Esophagus (tissue), 2 donors: ENCODE results near the gene STUB1. TPM values are rescaled to one million over a fixed set of nuclear protein-coding genes. Genes with fewer than 3 reads are reported as not detected.

Source experiments
- H3K27ac ChIP-seq, 2 donors: one replicate each; pipeline ENCODE4 v1.5.1; 2013; ENCODE audit warnings: low read depth in 2 of 2, mild to moderate bottlenecking in 2 of 2, inconsistent platforms in 1 of 2, low read length in 1 of 2, moderate library complexity in 1 of 2
- H3K27me3 ChIP-seq, 2 donors: one replicate each; pipeline ENCODE4 v1.6.1; 2013; ENCODE audit warnings: low read length in 2 of 2, control low read depth in 1 of 2, mild to moderate bottlenecking in 1 of 2; ENCODE audit not compliant: insufficient read depth in 2 of 2, control insufficient read depth in 1 of 2
- H3K36me3 ChIP-seq, 2 donors: one replicate each; pipeline ENCODE4 v1.6.1; 2013; ENCODE audit warnings: low read length in 1 of 2; ENCODE audit not compliant: control insufficient read depth in 2 of 2, insufficient read depth in 2 of 2
- H3K4me1 ChIP-seq, 2 donors: one replicate each; pipeline ENCODE4 v1.6.1; 2013; ENCODE audit warnings: low read length in 1 of 2; ENCODE audit not compliant: control insufficient read depth in 2 of 2, insufficient read depth in 2 of 2
- H3K4me3 ChIP-seq, 2 donors: one replicate each; pipeline ENCODE4 v1.5.1; 2013; ENCODE audit warnings: low read length in 2 of 2, mild to moderate bottlenecking in 2 of 2, low read depth in 1 of 2, moderate library complexity in 1 of 2
- H3K9me3 ChIP-seq, 2 donors: one replicate each; pipeline ENCODE4 v1.6.1; 2013; ENCODE audit warnings: mild to moderate bottlenecking in 2 of 2, low read depth in 1 of 2, low read length in 1 of 2, moderate library complexity in 1 of 2; ENCODE audit not compliant: control insufficient read depth in 2 of 2, insufficient read depth in 1 of 2
- WGBS, 2 donors: extraction: QIAGEN DNeasy Blood & Tissue Kit; methylation state at CpG; one replicate each; pipeline ENCODE4 v1.1.7; 2013; 5-methylcytosine and 5-hydroxymethylcytosine counted together
- polyA plus RNA-seq, 2 donors: library from polyadenylated mRNA; stranded (reverse); fragments of 200-250 nt; gene quantifications; one replicate each; pipeline ENCODE4 v1.2.3, GENCODE V29; 2013
- donor health status: healthy with polysubstance abuse.
- donor health status: Bipolar disorder and iron deficiency.

STUB1 gene
- polyA plus RNA-seq, 2 donors: 58.3 to 95.2 TPM

GRCh38 chr16:652454-653305 is 27.5 kb upstream of the STUB1 start:
- WGBS, 2 donors: 76 to 84% methylated on average over 19 to 28 of the region's 28 CpGs
- H3K9me3 ChIP-seq: no peaks in the 10 kb centered on the region
- no peak overlapping the region for H3K4me3 ChIP-seq
- no peaks in the 10 kb centered on the region for H3K27me3 ChIP-seq
- H3K36me3 ChIP-seq: peaks cover 0 to 15% of the 10 kb centered on the region in 2 donors
- H3K27ac ChIP-seq: no peak overlapping the region
- peaks cover 9 to 14% of the 10 kb centered on the region in 2 donors for H3K4me1 ChIP-seq

GRCh38 chr16:654034-654433 is 26.2 kb upstream of the STUB1 start:
- Histone ChIP-seq H3K4me3 (no peak overlapping the region), H3K27me3 (no peaks in the 10 kb centered on the region), H3K9me3 (no peaks in the 10 kb centered on the region), H3K27ac (no peak overlapping the region), H3K36me3 (peaks cover 0 to 23% of the 10 kb centered on the region in 2 donors), H3K4me1 (peaks cover 4 to 8% of the 10 kb centered on the region in 2 donors)
- 92 to 93% methylated on average over 12 of the region's 12 CpGs for WGBS, 2 donors

- H3K4me3 ChIP-seq: no peak overlapping the region
- 92 to 93% methylated on average over 22 of the region's 22 CpGs for WGBS, 2 donors
- no peaks in the 10 kb centered on the region for H3K27me3 ChIP-seq
- H3K4me1 ChIP-seq: peaks cover 0 to 3% of the 10 kb centered on the region in 2 donors
- H3K36me3 ChIP-seq: peaks cover 0 to 23% of the 10 kb centered on the region in 2 donors
- H3K9me3 ChIP-seq: no peaks in the 10 kb centered on the region
- H3K27ac ChIP-seq: no peak overlapping the region
Observed at GRCh38 chr16:657487-657886, 22.7 kb upstream of the STUB1 start.

DNA sequence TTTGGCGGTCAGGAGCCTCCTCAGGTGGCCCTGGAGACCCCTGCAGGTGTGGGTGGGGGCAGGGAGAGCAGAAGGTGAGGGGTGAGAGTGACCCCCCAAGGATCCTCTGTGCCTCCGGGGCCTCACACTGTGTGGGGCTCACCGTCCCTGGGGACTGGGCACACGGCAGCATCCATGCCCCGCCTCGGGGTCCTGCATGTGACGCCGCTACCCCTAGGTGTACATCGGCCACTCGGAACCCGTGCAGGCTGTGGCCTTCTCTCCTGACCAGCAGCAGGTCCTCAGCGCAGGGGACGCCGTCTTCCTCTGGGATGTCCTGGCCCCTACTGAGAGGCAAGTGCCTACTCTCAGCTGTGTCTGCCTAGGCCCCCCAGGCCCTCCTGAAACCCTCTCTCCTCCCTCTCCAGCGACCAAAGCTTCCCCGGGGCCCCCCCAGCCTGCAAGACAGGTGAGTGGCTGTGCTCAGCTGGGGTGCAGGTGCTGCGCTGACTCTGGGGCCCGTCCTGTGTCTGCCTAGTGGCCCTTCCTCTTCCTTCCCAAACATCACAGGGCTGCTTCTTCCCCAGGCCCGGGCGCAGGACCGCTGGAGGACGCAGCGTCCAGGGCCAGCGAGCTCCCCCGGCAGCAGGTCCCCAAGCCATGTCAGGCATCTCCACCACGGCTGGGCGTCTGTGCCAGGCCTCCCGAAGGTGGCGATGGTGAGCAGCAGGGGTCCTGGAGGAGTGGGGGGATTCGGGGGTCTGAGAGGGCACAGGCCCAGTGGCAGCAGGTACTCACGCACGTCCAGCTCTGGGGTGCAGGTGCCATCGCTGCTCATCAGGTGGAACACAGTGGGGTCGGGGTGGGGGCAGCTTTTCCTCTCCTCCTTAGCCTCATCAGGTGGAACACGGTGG is 21.3 kb upstream of the STUB1 start:
- Histone ChIP-seq H3K27ac (no peak overlapping the region), H3K9me3 (no peaks in the 10 kb centered on the region), H3K4me1 (peaks cover 0 to 3% of the 10 kb centered on the region in 2 donors), H3K4me3 (no peak overlapping the region), H3K27me3 (no peaks in the 10 kb centered on the region), H3K36me3 (peaks cover 0 to 18% of the 10 kb centered on the region in 2 donors)
- WGBS, 2 donors: 89 to 90% methylated on average over 34 to 35 of the region's 35 CpGs

DNA sequence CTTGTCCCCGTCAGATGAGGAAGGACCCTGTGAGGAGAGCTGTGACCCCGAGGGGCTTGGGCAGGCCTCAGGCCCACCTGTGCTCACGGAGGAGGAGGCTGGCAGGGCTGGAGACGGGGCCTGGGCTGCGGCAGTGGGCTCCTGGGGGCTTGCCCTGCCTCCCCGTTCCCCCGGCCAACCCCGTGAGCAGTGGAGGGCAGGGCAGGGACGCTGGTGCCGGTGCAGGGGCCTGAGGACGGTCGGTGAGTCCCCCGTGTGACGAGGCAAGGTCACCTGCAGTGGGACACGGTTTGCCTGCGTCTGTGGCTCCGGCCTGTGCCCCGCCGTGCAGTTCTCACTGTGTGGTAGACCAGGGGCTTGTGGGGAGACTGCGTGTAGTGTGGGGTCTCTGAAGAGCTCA is 20.6 kb upstream of the STUB1 start:
- Histone ChIP-seq H3K27me3 (no peaks in the 10 kb centered on the region), H3K27ac (no peak overlapping the region), H3K36me3 (peaks cover 0 to 18% of the 10 kb centered on the region in 2 donors), H3K4me1 (peaks cover 0 to 3% of the 10 kb centered on the region in 2 donors), H3K9me3 (no peaks in the 10 kb centered on the region), H3K4me3 (no peak overlapping the region)
- 87 to 89% methylated on average over 19 to 20 of the region's 20 CpGs for WGBS, 2 donors

DNA sequence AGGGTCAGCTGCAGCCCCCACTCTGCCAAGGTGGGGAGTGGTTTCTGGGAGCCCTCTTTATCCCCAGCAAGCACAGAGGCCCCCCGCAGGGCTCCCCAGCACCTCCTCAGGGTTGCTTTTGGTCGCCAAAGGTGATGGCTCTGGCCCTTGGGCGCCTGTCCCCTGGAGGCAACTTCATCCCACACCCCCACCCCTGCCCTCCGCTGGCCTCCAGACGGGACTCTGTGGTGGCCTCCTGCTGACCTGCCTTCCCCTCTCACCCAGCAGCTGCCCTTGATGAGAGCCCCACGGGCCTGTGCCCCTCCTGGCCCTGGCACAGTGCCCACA is 20.1 kb upstream of the STUB1 start:
- peak overlapping the region in 1 of 2 donors; percentile 29 for H3K27ac ChIP-seq
- WGBS, 2 donors: 66 to 69% methylated on average over 6 of the region's 6 CpGs
- H3K36me3 ChIP-seq: peaks cover 0 to 18% of the 10 kb centered on the region in 2 donors
- peaks cover 0 to 3% of the 10 kb centered on the region in 2 donors for H3K4me1 ChIP-seq
- no peaks in the 10 kb centered on the region for H3K9me3 ChIP-seq
- H3K4me3 ChIP-seq: no peak overlapping the region
- H3K27me3 ChIP-seq: no peaks in the 10 kb centered on the region

- no peaks in the 10 kb centered on the region for H3K9me3 ChIP-seq
- no peaks in the 10 kb centered on the region for H3K27me3 ChIP-seq
- peaks cover 0 to 3% of the 10 kb centered on the region in 2 donors for H3K4me1 ChIP-seq
- 28 to 31% methylated on average over 25 to 40 of the region's 43 CpGs for WGBS, 2 donors
- H3K4me3 ChIP-seq: peak overlapping the region in 1 of 2 donors; percentile 12
- peaks cover 0 to 13% of the 10 kb centered on the region in 2 donors for H3K36me3 ChIP-seq
- H3K27ac ChIP-seq: peak overlapping the region; percentile 28 to 57
Observed at GRCh38 chr16:660459-661183, 19.6 kb upstream of the STUB1 start.

- Histone ChIP-seq H3K27ac (peak overlapping the region; percentile 28 to 38), H3K4me3 (peak overlapping the region in 1 of 2 donors; percentile 12), H3K27me3 (no peaks in the 10 kb centered on the region), H3K36me3 (peaks cover 0 to 15% of the 10 kb centered on the region in 2 donors), H3K9me3 (no peaks in the 10 kb centered on the region), H3K4me1 (peaks cover 0 to 3% of the 10 kb centered on the region in 2 donors)
- WGBS, 2 donors: 56 to 63% methylated on average over 35 of the region's 35 CpGs
Observed at GRCh38 chr16:661184-661821, 18.9 kb upstream of the STUB1 start.

GRCh38 chr16:662095-662494 is 18.1 kb upstream of the STUB1 start:
- Histone ChIP-seq H3K27ac (no peak overlapping the region), H3K9me3 (no peaks in the 10 kb centered on the region), H3K36me3 (peaks cover 0 to 15% of the 10 kb centered on the region in 2 donors), H3K27me3 (no peaks in the 10 kb centered on the region), H3K4me1 (peaks cover under 1 to 6% of the 10 kb centered on the region in 2 donors), H3K4me3 (no peak overlapping the region)
- 91 to 94% methylated on average over 19 of the region's 19 CpGs for WGBS, 2 donors
